Measurements from ENCODE around the gene NPAS3.
A peak's percentile ranks its signal among the peaks of the same experiment; 100 is the strongest.

NPAS3 gene

DNA sequence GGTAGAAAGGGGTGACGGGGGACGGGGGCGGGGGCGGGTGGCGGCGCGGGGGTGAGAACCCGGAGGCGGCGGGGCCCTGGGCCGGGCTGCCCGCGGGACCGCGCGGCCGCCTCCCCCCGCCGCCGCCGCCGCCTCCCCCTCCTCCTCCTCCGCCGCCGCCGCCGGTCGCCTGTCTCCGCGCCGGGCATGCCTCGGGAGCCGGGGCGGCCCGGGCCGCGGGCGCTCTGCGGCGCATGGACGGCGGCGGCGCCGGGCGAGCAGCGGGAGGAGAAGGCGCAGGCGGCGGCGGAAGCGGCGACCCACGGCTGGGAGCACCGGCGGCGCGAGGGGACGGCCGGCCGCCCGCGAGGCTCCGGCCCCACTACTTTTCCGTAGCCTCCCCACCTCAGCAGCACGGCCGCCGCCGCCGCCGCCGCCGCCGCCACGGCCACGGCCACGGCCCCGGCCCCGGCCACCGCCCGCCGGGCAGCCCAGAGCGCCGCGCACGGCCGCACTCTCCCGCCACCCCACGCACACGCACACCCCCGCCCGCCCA lies at the start of gene NPAS3:
Gene NPAS3 (plus strand): TSS at position 161 of the 535 bp plus-strand sequence.
- TF ChIP-seq CTCF (IDR thresholded peaks at IDR 0.05; ENCODE audit: extremely low read depth, missing control alignments) = no peak
- DNase-seq (ENCODE audit: low spot score) = peak; percentile 68

DNA sequence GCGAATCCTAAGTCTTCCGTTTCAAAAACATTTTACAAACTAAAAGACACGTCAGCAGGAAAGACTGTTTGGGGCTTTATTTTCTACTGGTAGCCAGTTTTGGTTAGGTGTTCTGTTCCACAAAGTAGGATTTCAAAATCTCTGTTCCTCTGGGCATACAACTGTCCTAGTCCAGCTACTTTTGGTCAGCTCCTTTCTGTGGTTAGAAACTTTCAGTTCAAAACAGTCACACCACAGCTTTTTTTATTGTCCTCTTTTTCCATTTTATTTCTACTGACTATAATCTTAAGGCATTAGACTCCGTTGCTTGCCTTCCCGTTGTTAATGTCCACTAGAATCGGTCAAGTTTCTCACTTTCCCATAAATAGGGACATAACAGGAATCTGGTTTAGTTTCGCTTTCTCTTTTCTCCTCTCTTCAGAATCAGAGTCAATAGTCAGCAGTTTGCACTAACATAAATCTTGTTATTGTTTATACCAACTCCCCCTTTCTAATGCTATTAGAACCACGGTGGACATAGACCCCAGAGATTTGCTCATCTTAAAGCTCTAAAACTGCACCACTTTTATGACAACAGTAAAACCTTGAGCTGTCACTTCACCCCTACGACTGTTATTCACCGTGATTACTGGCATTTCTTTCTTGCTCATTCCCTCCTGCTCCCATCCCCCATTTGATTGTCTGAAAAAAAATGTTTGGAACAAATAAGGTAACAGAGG lies 41.5 kb upstream of the NPAS3 start:
- no peak for DNase-seq (ENCODE audit: low spot score)

GRCh38 chr14:32897698-32898064 lies 41.0 kb upstream of the NPAS3 start:
- no peak for TF ChIP-seq CTCF (IDR thresholded peaks at IDR 0.05; ENCODE audit: extremely low read depth, missing control alignments)
- no peak for DNase-seq (ENCODE audit: low spot score)

More for the DNA sequence above, 41.5 kb upstream of the NPAS3 start:
- TF ChIP-seq CTCF (IDR thresholded peaks at IDR 0.05; ENCODE audit: extremely low read depth, missing control alignments) = no peak

GRCh38 chr14:32898876-32899275 lies 39.8 kb upstream of the NPAS3 start:
- TF ChIP-seq CTCF (IDR thresholded peaks at IDR 0.05; ENCODE audit: extremely low read depth, missing control alignments) = no peak
- no peak for DNase-seq (ENCODE audit: low spot score)

GRCh38 chr14:32900547-32900946 lies 38.1 kb upstream of the NPAS3 start:
- TF ChIP-seq CTCF (IDR thresholded peaks at IDR 0.05; ENCODE audit: extremely low read depth, missing control alignments) = no peak
- no peak for DNase-seq (ENCODE audit: low spot score)

- no peak for TF ChIP-seq CTCF (IDR thresholded peaks at IDR 0.05; ENCODE audit: extremely low read depth, missing control alignments)
- DNase-seq (ENCODE audit: low spot score) = no peak
Observed at GRCh38 chr14:32905013-32905412, 33.7 kb upstream of the NPAS3 start.

DNA sequence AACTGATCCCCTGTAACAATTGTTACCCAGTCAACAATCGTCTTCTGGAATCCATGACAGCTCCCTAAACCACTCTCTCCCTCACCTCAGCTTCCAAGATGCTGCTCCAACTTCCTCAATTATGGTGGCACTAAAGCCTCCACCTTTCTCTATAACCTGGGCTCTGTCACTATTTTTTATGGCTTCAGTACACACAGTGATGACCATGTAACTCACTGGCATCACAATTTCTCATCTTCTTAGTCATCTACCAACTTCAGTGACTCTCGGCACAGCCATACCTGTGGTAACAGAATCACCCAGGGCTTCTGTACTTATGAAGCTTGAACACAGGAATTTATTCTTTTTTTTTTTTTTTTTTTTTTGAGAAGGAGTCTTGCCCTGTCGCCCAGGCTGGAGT lies 32.0 kb upstream of the NPAS3 start:
- no peak for TF ChIP-seq CTCF (IDR thresholded peaks at IDR 0.05; ENCODE audit: extremely low read depth, missing control alignments)
- no peak for DNase-seq (ENCODE audit: low spot score)

Data from GM20000 (cell line).